ENCODE results near the gene DLGAP1. TPM values are rescaled to one million over a fixed set of nuclear protein-coding genes. Genes with fewer than 3 reads are reported as not detected.
A peak's percentile ranks its signal among the peaks of the same experiment; 100 is the strongest.

DLGAP1 gene
- total RNA-seq, 1 donor from 2014 or later: not detected

GRCh38 chr18:3871687-3872086 is 583.4 kb downstream of the DLGAP1 start:
- DNase-seq (ENCODE audit: low read depth in 2 of 2): no peak

GRCh38 chr18:3870914-3871313 is 584.2 kb downstream of the DLGAP1 start:
- no peak for DNase-seq (ENCODE audit: low read depth in 2 of 2)

GRCh38 chr18:3869848-3870247 is 585.3 kb downstream of the DLGAP1 start:
- peak; percentile 68 to 77 for DNase-seq (ENCODE audit: low read depth in 2 of 2)

GRCh38 chr18:3867864-3868311 is 587.2 kb downstream of the DLGAP1 start:
- DNase-seq (ENCODE audit: low read depth in 2 of 2): peak in 1 of 2 donors; percentile 11

- DNase-seq (ENCODE audit: low read depth in 2 of 2): no peak
Observed at GRCh38 chr18:3867236-3867635, 587.9 kb downstream of the DLGAP1 start.

GRCh38 chr18:3864669-3865298 is 590.3 kb downstream of the DLGAP1 start:
- no peak for DNase-seq (ENCODE audit: low read depth in 2 of 2)

- DNase-seq (ENCODE audit: low read depth in 2 of 2): no peak
Observed at GRCh38 chr18:3863593-3863992, 591.5 kb downstream of the DLGAP1 start.

- no peak for DNase-seq (ENCODE audit: low read depth in 2 of 2)
Observed at GRCh38 chr18:3863006-3863405, 592.1 kb downstream of the DLGAP1 start.

- no peak for DNase-seq (ENCODE audit: low read depth in 2 of 2)
Observed at GRCh38 chr18:3861495-3861894, 593.6 kb downstream of the DLGAP1 start.

- no peak for DNase-seq (ENCODE audit: low read depth in 2 of 2)
Observed at GRCh38 chr18:3857544-3857943, 597.6 kb downstream of the DLGAP1 start.

- DNase-seq (ENCODE audit: low read depth in 2 of 2): no peak
Observed at GRCh38 chr18:3855966-3856365, 599.1 kb downstream of the DLGAP1 start.

GRCh38 chr18:3852321-3852720 is 602.8 kb downstream of the DLGAP1 start:
- no peak for DNase-seq (ENCODE audit: low read depth in 2 of 2)

- DNase-seq (ENCODE audit: low read depth in 2 of 2): no peak
Observed at GRCh38 chr18:3851159-3851558, 603.9 kb downstream of the DLGAP1 start.

GRCh38 chr18:3848316-3848715 is 606.8 kb downstream of the DLGAP1 start:
- DNase-seq (ENCODE audit: low read depth in 2 of 2): no peak

- DNase-seq (ENCODE audit: low read depth in 2 of 2): no peak
Observed at GRCh38 chr18:3845161-3845560, 609.9 kb downstream of the DLGAP1 start.

GRCh38 chr18:3842844-3843243 is 612.3 kb downstream of the DLGAP1 start:
- DNase-seq (ENCODE audit: low read depth in 2 of 2): no peak

GRCh38 chr18:3840766-3841165 is 614.3 kb downstream of the DLGAP1 start:
- DNase-seq (ENCODE audit: low read depth in 2 of 2): no peak

GRCh38 chr18:3839581-3839981 is 615.5 kb downstream of the DLGAP1 start:
- DNase-seq (ENCODE audit: low read depth in 2 of 2): no peak

- DNase-seq (ENCODE audit: low read depth in 2 of 2): no peak
Observed at GRCh38 chr18:3836483-3837335, 618.4 kb downstream of the DLGAP1 start.

- DNase-seq (ENCODE audit: low read depth in 2 of 2): no peak
Observed at GRCh38 chr18:3832025-3832638, 623.0 kb downstream of the DLGAP1 start.

GRCh38 chr18:3830604-3831003 is 624.5 kb downstream of the DLGAP1 start:
- no peak for DNase-seq (ENCODE audit: low read depth in 2 of 2)

GRCh38 chr18:3827236-3827845 is 627.8 kb downstream of the DLGAP1 start:
- no peak for DNase-seq (ENCODE audit: low read depth in 2 of 2)
